ENCODE results near the gene DVL1. TPM values are rescaled to one million over a fixed set of nuclear protein-coding genes. Genes with fewer than 3 reads are reported as not detected.
"Not testable (repeated sequence)": the region's sequence is repeated elsewhere in the genome, so short reads cannot be mapped to it uniquely, and the experiment has no call there.

Gene DVL1
- total and polyA plus RNA-seq, 9 donors = 38.2 to 50.5 (median 45.8) TPM

- Histone ChIP-seq H3K4me1 (ENCODE audit: control insufficient read depth, insufficient read depth, low read length) (peaks cover 31% of the 10 kb centered on the region), H3K9me3 (replicated peaks; ENCODE audit: control insufficient read depth, low read depth, low read length) (no peaks in the 10 kb centered on the region), H3K27ac (ENCODE audit: low read length) (peak overlapping the region; percentile 87), H3K27me3 (ENCODE audit: control insufficient read depth, insufficient read depth, low read length) (no peaks in the 10 kb centered on the region), H3K4me3 (ENCODE audit: low read length) (peak overlapping the region; percentile 97), H3K36me3 (ENCODE audit: control insufficient read depth, insufficient read depth, low read length) (peaks cover 15% of the 10 kb centered on the region)
- under 1% methylated on average over 24 of the region's 24 CpGs for WGBS (ENCODE audit: insufficient coverage)
- peak; percentile 41 for DNase-seq
These were observed 25.3 kb upstream of the DVL1 start for GRCh38 chr1:1374589-1374928.

- Histone ChIP-seq H3K4me1 (ENCODE audit: control insufficient read depth, insufficient read depth, low read length) (peaks cover 31% of the 10 kb centered on the region), H3K4me3 (ENCODE audit: low read length) (peak overlapping the region; percentile 97), H3K27ac (ENCODE audit: low read length) (no peak overlapping the region), H3K36me3 (ENCODE audit: control insufficient read depth, insufficient read depth, low read length) (peaks cover 15% of the 10 kb centered on the region), H3K9me3 (replicated peaks; ENCODE audit: control insufficient read depth, low read depth, low read length) (no peaks in the 10 kb centered on the region), H3K27me3 (ENCODE audit: control insufficient read depth, insufficient read depth, low read length) (no peaks in the 10 kb centered on the region)
- 52% methylated on average over 48 of the region's 52 CpGs for WGBS (ENCODE audit: insufficient coverage)
- no peak for DNase-seq
These were observed 24.8 kb upstream of the DVL1 start for GRCh38 chr1:1373815-1374588.

DNA sequence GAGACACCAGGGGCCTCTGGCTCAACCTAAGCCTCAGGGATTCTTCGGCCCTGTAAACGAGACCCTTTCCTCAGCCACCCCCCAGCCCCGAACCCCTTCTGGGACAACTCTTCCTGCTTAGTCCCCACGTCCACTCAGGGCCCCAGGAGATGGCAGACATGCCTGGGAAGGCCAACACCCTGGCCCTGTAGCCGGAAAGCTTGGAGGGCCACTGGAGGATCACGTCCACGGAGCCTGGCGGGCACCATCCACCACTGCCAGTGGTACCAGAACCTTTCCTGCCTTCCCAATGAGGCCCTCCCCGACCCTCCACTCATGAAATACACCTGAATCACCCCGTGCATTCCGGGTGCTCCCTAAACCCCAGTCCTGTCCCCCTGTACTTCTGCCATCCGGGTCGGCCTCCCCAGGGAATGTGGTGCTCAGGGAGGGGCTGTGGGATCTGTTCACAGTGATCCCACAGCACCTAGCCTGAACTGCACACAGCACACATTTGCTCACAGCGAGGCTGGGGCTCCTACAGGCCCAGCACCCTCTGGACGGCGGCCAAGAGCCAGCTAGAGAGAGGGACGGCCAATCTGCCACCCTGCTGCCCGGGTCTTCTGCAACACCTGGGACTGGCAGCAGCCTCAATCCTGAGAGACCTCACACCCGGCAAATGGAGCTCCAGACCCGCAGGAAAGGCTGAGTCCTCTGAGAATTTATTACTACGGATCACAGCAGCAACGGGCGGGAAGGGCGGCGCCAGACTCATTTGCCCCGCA lies 24.0 kb upstream of the DVL1 start:
- no peak overlapping the region for H3K4me3 ChIP-seq (ENCODE audit: low read length)
- WGBS (ENCODE audit: insufficient coverage) = 82% methylated on average over 23 of the region's 26 CpGs
- peaks cover 31% of the 10 kb centered on the region for H3K4me1 ChIP-seq (ENCODE audit: control insufficient read depth, insufficient read depth, low read length)
- H3K27me3 ChIP-seq (ENCODE audit: control insufficient read depth, insufficient read depth, low read length) = no peaks in the 10 kb centered on the region
- H3K36me3 ChIP-seq (ENCODE audit: control insufficient read depth, insufficient read depth, low read length) = peaks cover 15% of the 10 kb centered on the region
- H3K27ac ChIP-seq (ENCODE audit: low read length) = no peak overlapping the region
- no peak for DNase-seq
- no peaks in the 10 kb centered on the region for H3K9me3 ChIP-seq (replicated peaks; ENCODE audit: control insufficient read depth, low read depth, low read length)

DNA sequence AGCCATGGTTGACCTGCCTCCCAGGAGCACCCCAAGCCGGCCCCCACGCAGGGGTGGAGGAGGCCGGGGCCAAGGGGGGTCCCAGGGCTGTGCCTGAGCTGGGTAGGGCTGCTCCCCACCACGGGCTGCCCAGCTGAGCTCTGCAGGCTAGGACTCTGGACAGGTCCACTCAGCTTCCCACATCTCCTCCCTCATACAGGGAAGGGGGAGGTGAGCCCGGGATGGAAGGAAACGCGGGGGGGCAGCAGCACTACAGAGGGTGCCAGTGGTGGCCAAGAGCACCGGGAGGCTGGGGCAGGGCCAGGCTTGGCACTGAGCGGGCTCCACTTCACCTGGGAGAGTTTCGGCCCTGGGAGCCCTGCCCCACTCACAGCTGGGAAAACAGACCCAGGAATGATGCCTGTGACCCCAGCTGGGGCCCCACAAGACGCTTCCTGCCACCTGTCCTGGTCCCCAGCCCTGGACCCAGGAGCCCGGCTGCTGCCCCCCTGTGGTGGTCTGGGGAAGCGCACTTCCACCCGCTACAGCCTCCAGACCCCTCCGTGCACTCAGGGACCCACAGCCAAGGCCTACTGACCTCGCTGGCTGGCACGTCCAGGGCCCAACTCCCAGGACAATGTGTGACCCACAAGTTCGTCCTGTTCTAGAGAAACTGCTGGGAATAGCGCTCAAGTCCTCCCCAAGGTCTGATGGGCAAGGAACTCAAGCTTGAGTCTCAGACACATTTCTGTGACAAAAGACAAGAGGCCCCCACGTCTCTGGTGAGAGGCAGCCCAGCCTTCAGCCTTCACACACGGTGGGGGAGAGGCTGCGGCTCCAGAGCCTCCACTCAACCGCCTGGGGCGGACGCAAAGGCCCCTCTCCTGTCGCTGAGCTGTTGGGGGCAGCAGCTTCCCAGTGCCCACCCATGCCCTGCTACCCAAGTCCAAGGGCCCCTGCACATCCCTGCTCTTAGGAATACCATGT lies 22.8 kb upstream of the DVL1 start:
- Histone ChIP-seq H3K27me3 (ENCODE audit: control insufficient read depth, insufficient read depth, low read length) (no peaks in the 10 kb centered on the region), H3K4me1 (ENCODE audit: control insufficient read depth, insufficient read depth, low read length) (peaks cover 31% of the 10 kb centered on the region), H3K9me3 (replicated peaks; ENCODE audit: control insufficient read depth, low read depth, low read length) (no peaks in the 10 kb centered on the region), H3K4me3 (ENCODE audit: low read length) (no peak overlapping the region), H3K36me3 (ENCODE audit: control insufficient read depth, insufficient read depth, low read length) (peaks cover 15% of the 10 kb centered on the region), H3K27ac (ENCODE audit: low read length) (no peak overlapping the region)
- peak; percentile 57 for DNase-seq
- WGBS (ENCODE audit: insufficient coverage) = 37% methylated on average over 24 of the region's 26 CpGs

GRCh38 chr1:1371364-1371745 lies 22.1 kb upstream of the DVL1 start:
- Histone ChIP-seq H3K4me1 (ENCODE audit: control insufficient read depth, insufficient read depth, low read length) (peaks cover 31% of the 10 kb centered on the region), H3K27ac (ENCODE audit: low read length) (no peak overlapping the region), H3K27me3 (ENCODE audit: control insufficient read depth, insufficient read depth, low read length) (no peaks in the 10 kb centered on the region), H3K9me3 (replicated peaks; ENCODE audit: control insufficient read depth, low read depth, low read length) (no peaks in the 10 kb centered on the region), H3K36me3 (ENCODE audit: control insufficient read depth, insufficient read depth, low read length) (peaks cover 15% of the 10 kb centered on the region), H3K4me3 (ENCODE audit: low read length) (no peak overlapping the region)
- WGBS (ENCODE audit: insufficient coverage) = 68% methylated on average over 4 of the region's 12 CpGs
- DNase-seq = no peak

DNA sequence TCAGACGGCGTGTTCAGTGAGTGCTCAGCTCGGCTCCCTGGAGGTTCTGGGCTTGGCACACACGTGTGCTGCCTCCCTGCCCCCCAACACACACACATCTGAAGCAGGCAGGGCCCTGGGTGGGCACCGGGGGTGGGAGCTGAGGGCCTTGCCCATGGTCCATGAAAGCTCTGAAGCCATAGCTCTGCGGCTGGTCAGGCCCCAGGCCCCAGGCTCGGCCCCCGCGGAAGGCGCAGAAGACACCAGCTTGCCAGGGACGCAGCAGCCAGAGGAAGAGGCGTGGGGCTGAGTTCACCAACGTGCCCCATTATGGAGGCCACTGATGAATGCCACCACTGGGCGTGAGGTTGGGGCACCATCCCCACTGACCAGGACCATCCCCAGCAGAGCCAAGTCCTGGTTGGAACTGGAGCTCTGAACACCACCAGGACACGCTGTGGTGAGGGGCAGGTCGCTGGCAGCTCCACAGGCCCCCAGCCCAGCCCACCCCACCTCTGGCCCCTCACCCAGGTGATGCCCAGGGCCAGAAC lies 21.6 kb upstream of the DVL1 start:
- no peak for DNase-seq
- peaks cover 4% of the 10 kb centered on the region for H3K9me3 ChIP-seq (replicated peaks; ENCODE audit: control insufficient read depth, low read depth, low read length)
- no peak overlapping the region for H3K4me3 ChIP-seq (ENCODE audit: low read length)
- peaks cover 15% of the 10 kb centered on the region for H3K36me3 ChIP-seq (ENCODE audit: control insufficient read depth, insufficient read depth, low read length)
- WGBS (ENCODE audit: insufficient coverage) = 85% methylated on average over 14 of the region's 16 CpGs
- H3K4me1 ChIP-seq (ENCODE audit: control insufficient read depth, insufficient read depth, low read length) = peaks cover 27% of the 10 kb centered on the region
- H3K27ac ChIP-seq (ENCODE audit: low read length) = no peak overlapping the region
- no peaks in the 10 kb centered on the region for H3K27me3 ChIP-seq (ENCODE audit: control insufficient read depth, insufficient read depth, low read length)

GRCh38 chr1:1370094-1370493 lies 20.9 kb upstream of the DVL1 start:
- peaks cover 15% of the 10 kb centered on the region for H3K36me3 ChIP-seq (ENCODE audit: control insufficient read depth, insufficient read depth, low read length)
- not testable (repeated sequence) for H3K27ac ChIP-seq (ENCODE audit: low read length); H3K4me3 ChIP-seq (ENCODE audit: low read length); DNase-seq; H3K9me3 ChIP-seq (replicated peaks; ENCODE audit: control insufficient read depth, low read depth, low read length); H3K27me3 ChIP-seq (ENCODE audit: control insufficient read depth, insufficient read depth, low read length)
- 91% methylated on average over 11 of the region's 14 CpGs for WGBS (ENCODE audit: insufficient coverage)
- H3K4me1 ChIP-seq (ENCODE audit: control insufficient read depth, insufficient read depth, low read length) = peaks cover 25% of the 10 kb centered on the region

GRCh38 chr1:1367315-1367714 lies 18.1 kb upstream of the DVL1 start:
- Histone ChIP-seq H3K27ac (ENCODE audit: low read length) (no peak overlapping the region), H3K36me3 (ENCODE audit: control insufficient read depth, insufficient read depth, low read length) (peaks cover under 1% of the 10 kb centered on the region), H3K27me3 (ENCODE audit: control insufficient read depth, insufficient read depth, low read length) (no peaks in the 10 kb centered on the region), H3K9me3 (replicated peaks; ENCODE audit: control insufficient read depth, low read depth, low read length) (peaks cover 4% of the 10 kb centered on the region), H3K4me3 (ENCODE audit: low read length) (no peak overlapping the region), H3K4me1 (ENCODE audit: control insufficient read depth, insufficient read depth, low read length) (peaks cover 11% of the 10 kb centered on the region)
- no peak for DNase-seq
- 92% methylated on average over 4 of the region's 5 CpGs for WGBS (ENCODE audit: insufficient coverage)

DNA sequence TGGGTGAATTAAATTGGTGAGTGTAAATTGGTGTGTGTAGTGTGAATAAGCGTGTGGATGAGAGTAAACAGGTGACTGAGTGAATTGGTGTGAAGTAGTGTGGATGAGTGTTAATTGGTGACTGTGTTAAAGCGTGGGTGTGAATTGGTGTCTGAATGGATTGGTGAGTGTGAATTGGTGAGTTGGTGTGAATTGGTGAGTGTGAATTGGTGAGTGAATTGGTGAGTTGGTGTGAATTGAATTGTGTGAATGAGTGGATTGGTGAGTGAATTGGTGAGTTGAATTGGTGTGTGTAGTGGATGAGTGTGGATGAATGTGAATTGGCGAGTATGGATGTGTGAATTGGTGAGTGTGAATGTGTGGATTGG lies 17.5 kb upstream of the DVL1 start:
- no peak overlapping the region for H3K27ac ChIP-seq (ENCODE audit: low read length)
- H3K4me3 ChIP-seq (ENCODE audit: low read length) = no peak overlapping the region
- H3K36me3 ChIP-seq (ENCODE audit: control insufficient read depth, insufficient read depth, low read length) = no peaks in the 10 kb centered on the region
- no peaks in the 10 kb centered on the region for H3K27me3 ChIP-seq (ENCODE audit: control insufficient read depth, insufficient read depth, low read length)
- DNase-seq = no peak
- WGBS (ENCODE audit: insufficient coverage) = 93% methylated on average over 3 of the region's 3 CpGs
- peaks cover 11% of the 10 kb centered on the region for H3K4me1 ChIP-seq (ENCODE audit: control insufficient read depth, insufficient read depth, low read length)
- peaks cover 4% of the 10 kb centered on the region for H3K9me3 ChIP-seq (replicated peaks; ENCODE audit: control insufficient read depth, low read depth, low read length)
